K562 (cell line): Measurements from ENCODE around the gene ACP5. TPM values are rescaled to one million over a fixed set of nuclear protein-coding genes. Genes with fewer than 3 reads are reported as not detected.

Experiments used
- CXXC5 ChIP-seq: fragments of 250-450 bp; sonication (Bioruptor Pico); IDR thresholded peaks from 2 replicates; pipeline ENCODE4 v1.8.0; 2022; ENCODE audit warnings: inconsistent platforms, mild to moderate bottlenecking, moderate library complexity
- FOS ChIP-seq: IDR thresholded peaks from 3 replicates; pipeline ENCODE4 v1.6.1; 2011; ENCODE audit not compliant: insufficient read length; ENCODE audit errors: extremely low read depth
- KLF13 ChIP-seq: fragments of 450-650 bp; IDR thresholded peaks from 2 replicates; pipeline ENCODE4 v1.6.1; 2016; ENCODE audit warnings: missing genetic modification characterization, low read depth, mild to moderate bottlenecking, missing compliant biosample characterization, moderate library complexity, borderline replicate concordance
- MITF ChIP-seq: IDR thresholded peaks from 2 replicates; pipeline ENCODE4 v1.6.1; 2014; ENCODE audit warnings: antibody characterized with exemption
- RBM34 ChIP-seq: fragments of 200-400 bp; formaldehyde crosslinking; IDR thresholded peaks from 2 replicates; pipeline ENCODE4 v1.6.1; 2018; ENCODE audit warnings: low read length, borderline replicate concordance; ENCODE audit not compliant: insufficient read depth
- RERE ChIP-seq: sonication (generic); formaldehyde crosslinking; IDR thresholded peaks from 2 replicates; pipeline ENCODE4 v1.8.0; 2023; ENCODE audit warnings: missing genetic modification reagents, mild to moderate bottlenecking, borderline replicate concordance
- SNAPC5 ChIP-seq: fragments of 250-450 bp; sonication (Bioruptor Pico); IDR thresholded peaks from 2 replicates; pipeline ENCODE4 v1.8.0; 2021; ENCODE audit warnings: moderate library complexity, mild to moderate bottlenecking, inconsistent platforms
- SPI1 ChIP-seq: IDR thresholded peaks from 2 replicates; pipeline ENCODE4 v1.6.1; 2011; ENCODE audit warnings: low read depth, low read length, control low read depth, borderline replicate concordance
- STAT5B ChIP-seq: fragments of 250-450 bp; sonication (Bioruptor Pico); IDR thresholded peaks from 2 replicates; pipeline ENCODE4 v1.8.0; 2021; ENCODE audit warnings: mild to moderate bottlenecking, inconsistent platforms
- TCF15 ChIP-seq: fragments of 250-450 bp; sonication (Bioruptor Pico); IDR thresholded peaks from 2 replicates; pipeline ENCODE4 v1.8.0; 2022; ENCODE audit warnings: moderate library complexity, mild to moderate bottlenecking, inconsistent platforms
- THRB ChIP-seq: fragments of 450-650 bp; formaldehyde crosslinking; conservative IDR thresholded peaks from 2 replicates; pipeline ENCODE4 v1.4.0; 2022; ENCODE audit warnings: mild to moderate bottlenecking, missing genetic modification characterization
- XRCC4 ChIP-seq: IDR thresholded peaks from one replicate; pipeline ENCODE4 v1.6.1; 2011; ENCODE audit not compliant: insufficient read depth, insufficient read length; ENCODE audit errors: extremely low read depth
- ZBTB43 ChIP-seq: sonication (generic); formaldehyde crosslinking; IDR thresholded peaks from 2 replicates; pipeline ENCODE4 v1.8.0; 2023; ENCODE audit warnings: mild to moderate bottlenecking, missing genetic modification reagents
- ZNF124 ChIP-seq: sonication (generic); formaldehyde crosslinking; IDR thresholded peaks from 2 replicates; pipeline ENCODE4 v1.8.1; 2022; ENCODE audit warnings: missing genetic modification reagents
- ZNF174 ChIP-seq: fragments of 250-450 bp; sonication (Bioruptor Pico); IDR thresholded peaks from 2 replicates; pipeline ENCODE4 v1.4.0; 2020; ENCODE audit warnings: mild to moderate bottlenecking
- ZNF239 ChIP-seq: fragments of 250-450 bp; sonication (Bioruptor Pico); IDR thresholded peaks from 2 replicates; pipeline ENCODE4 v1.4.0; 2020; ENCODE audit warnings: mild to moderate bottlenecking
- ZNF561 ChIP-seq: fragments of 450-650 bp; formaldehyde crosslinking; conservative IDR thresholded peaks from 2 replicates; pipeline ENCODE4 v1.4.0; 2020; ENCODE audit warnings: mild to moderate bottlenecking, moderate library complexity
- polyA plus RNA-seq, 8 experiments: library from polyadenylated mRNA; depleted of rRNA in 4 of 8; stranded (reverse) in 5 of 8; unstranded in 3 of 8; fragments of >200 nt; fragmentation: Nextera tagmentation in 2 of 8; fragmentation: Illumina TruSeq in 1 of 8; extraction: Ambion mirVana in 2 of 8; extraction: Trizol in 1 of 8; gene quantifications; 2 replicates each; pipeline versions ENCODE4 v1.2.1 to v1.2.3, GENCODE V29; 2011 to 2014; ENCODE audit warnings: inconsistent platforms in 1 of 8, missing spikeins in 1 of 8
- total RNA-seq, 7 experiments: library from RNA; depleted of rRNA in 6 of 7; stranded (reverse); fragments of >200 nt in 6 of 7; fragmentation: Illumina TruSeq in 2 of 7; extraction: Trizol in 2 of 7; gene quantifications; 2 replicates each; pipeline versions ENCODE4 v1.2.1 to v1.2.3, GENCODE V29; 2011 to 2021; ENCODE audit warnings: low replicate concordance in 1 of 7

Gene ACP5
- total and polyA plus RNA-seq, 9 of the 15 experiments (the other 6 are each of a cell fraction or from before 2014, with no cell fraction given): 0.06 to 1.1 (median 0.31) TPM; not detected in 1

GRCh38 chr19:11535792-11536595 is 41.5 kb downstream of the ACP5 start (continued):
- TF ChIP-seq ZBTB43 (no peak), ZNF239 (CRISPR knock-in tag) (no peak), MITF (no peak), TCF15 (CRISPR knock-in tag) (peak; percentile 41), RBM34 (no peak), KLF13 (tag) (peak; percentile 76; the same call in 1 of the 2 replicates), XRCC4 (no peak), SNAPC5 (no peak), SPI1 (no peak), STAT5B (CRISPR knock-in tag) (no peak), RERE (CRISPR knock-in tag) (no peak), ZNF561 (CRISPR knock-in tag) (no peak), FOS (peak; percentile 64), ZNF124 (CRISPR knock-in tag) (no peak), THRB (CRISPR knock-in tag) (peak; percentile 49; the same call in 1 of the 2 replicates), CXXC5 (CRISPR knock-in tag) (peak; percentile 90), ZNF174 (CRISPR knock-in tag) (no peak)
